Bronchial epithelial cell (primary cell): Measurements from ENCODE around the gene ATP6V0E1. TPM values are rescaled to one million over a fixed set of nuclear protein-coding genes. Genes with fewer than 3 reads are reported as not detected.

ENCODE experiments used
- DNase-seq: peaks from one replicate; pipeline ENCODE4 v3.0.0-alpha.2; 2010; ENCODE audit warnings: low read depth
- FAIRE-seq: peaks from 2 replicates; lab custom pipeline; 2011; peaks lifted over from hg19 to GRCh38; lab: Jason Lieb, UNC
- H3K27me3 ChIP-seq: 2 replicates; pipeline ENCODE4 v1.5.1; 2011; ENCODE audit warnings: low read length; ENCODE audit not compliant: control insufficient read depth, insufficient read depth
- H3K36me3 ChIP-seq: 2 replicates; pipeline ENCODE4 v1.5.1; 2011; ENCODE audit warnings: low read length; ENCODE audit not compliant: control insufficient read depth, insufficient read depth
- H3K4me3 ChIP-seq: 2 replicates; pipeline ENCODE4 v1.5.1; 2011; ENCODE audit warnings: mild to moderate bottlenecking, low read depth, low read length, control low read depth
- CTCF ChIP-seq: IDR thresholded peaks from 2 replicates; pipeline ENCODE4 v1.5.1; 2011; ENCODE audit warnings: mild to moderate bottlenecking, moderate library complexity, low read length, control low read depth, inconsistent platforms; ENCODE audit not compliant: insufficient read depth, severe bottlenecking
- total RNA-seq: library from RNA; depleted of rRNA; stranded (reverse); fragments of >200 nt; gene quantifications from 2 replicates; pipeline ENCODE4 v1.2.1, GENCODE V29; 2014

Gene ATP6V0E1
- total RNA-seq, 1 donor from 2014 or later = 189 TPM

- Histone ChIP-seq H3K27me3 (no peaks in the 10 kb centered on the region), H3K4me3 (no peak overlapping the region), H3K36me3 (no peaks in the 10 kb centered on the region)
- FAIRE-seq = no peak
- peak; percentile 23 for DNase-seq
- TF ChIP-seq CTCF = no peak
Observed at GRCh38 chr5:173011566-173011965, 28.0 kb downstream of the ATP6V0E1 start.

- H3K4me3 ChIP-seq = no peak overlapping the region
- no peak for FAIRE-seq
- TF ChIP-seq CTCF = no peak
- no peaks in the 10 kb centered on the region for H3K36me3 ChIP-seq
- DNase-seq = no peak
- H3K27me3 ChIP-seq = no peaks in the 10 kb centered on the region
Observed at GRCh38 chr5:173012882-173013281, 29.3 kb downstream of the ATP6V0E1 start.

- H3K4me3 ChIP-seq = no peak overlapping the region
- H3K36me3 ChIP-seq = no peaks in the 10 kb centered on the region
- FAIRE-seq (no peak), DNase-seq (no peak)
- H3K27me3 ChIP-seq = no peaks in the 10 kb centered on the region
- no peak for TF ChIP-seq CTCF
Observed at GRCh38 chr5:173014671-173015070, 31.1 kb downstream of the ATP6V0E1 start.

- TF ChIP-seq CTCF = no peak
- DNase-seq = no peak
- Histone ChIP-seq H3K27me3 (no peaks in the 10 kb centered on the region), H3K4me3 (no peak overlapping the region), H3K36me3 (no peaks in the 10 kb centered on the region)
- no peak for FAIRE-seq
Observed at GRCh38 chr5:173015192-173015591, 31.6 kb downstream of the ATP6V0E1 start.

- Histone ChIP-seq H3K4me3 (no peak overlapping the region), H3K27me3 (no peaks in the 10 kb centered on the region), H3K36me3 (no peaks in the 10 kb centered on the region)
- TF ChIP-seq CTCF = no peak
- FAIRE-seq (no peak), DNase-seq (no peak)
Observed at GRCh38 chr5:173015598-173016455, 32.3 kb downstream of the ATP6V0E1 start.
